Measurements from ENCODE around the gene SEL1L3.

Gene SEL1L3

DNA sequence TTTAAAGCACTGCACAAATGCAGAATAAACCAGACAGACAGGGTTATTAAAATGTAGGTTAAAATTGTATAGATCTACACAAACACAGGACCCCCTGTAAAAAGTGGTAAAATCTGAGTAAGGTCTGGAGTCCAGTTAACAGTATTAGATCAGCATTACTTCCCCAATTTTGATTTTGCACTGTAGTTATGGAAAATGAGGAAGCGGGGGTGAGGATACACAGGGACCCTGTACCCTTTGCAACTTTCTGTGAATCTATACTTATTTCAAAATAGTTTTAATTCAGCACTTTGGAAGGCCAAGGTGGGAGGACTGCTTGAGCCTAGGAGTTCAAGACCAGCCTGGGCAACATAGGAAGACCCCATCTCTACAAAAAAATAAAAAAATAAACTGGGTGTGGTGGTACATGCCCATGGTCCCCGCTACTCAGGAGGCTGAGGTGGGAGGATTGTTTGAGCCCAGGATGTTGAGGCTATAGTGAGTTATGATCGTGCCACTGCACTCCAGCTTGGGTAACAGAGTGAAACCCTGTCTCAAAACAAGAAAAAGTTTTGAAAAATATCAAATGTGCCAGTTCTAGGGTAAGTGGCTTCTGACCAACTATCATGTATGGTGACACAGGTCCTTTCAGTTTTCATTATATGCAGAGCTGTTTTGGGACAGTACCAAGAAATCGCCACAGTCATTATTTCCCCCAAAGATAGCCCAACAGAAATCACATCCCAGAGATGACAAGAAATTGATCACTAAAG lies 17.7 kb downstream of the SEL1L3 start:
- TF ChIP-seq ZFX (IDR thresholded peaks at IDR 0.05) (no peak), CTCF (conservative IDR thresholded peaks at IDR 0.05) (no peak)
- no peak overlapping the region for H3K27ac ChIP-seq

DNA sequence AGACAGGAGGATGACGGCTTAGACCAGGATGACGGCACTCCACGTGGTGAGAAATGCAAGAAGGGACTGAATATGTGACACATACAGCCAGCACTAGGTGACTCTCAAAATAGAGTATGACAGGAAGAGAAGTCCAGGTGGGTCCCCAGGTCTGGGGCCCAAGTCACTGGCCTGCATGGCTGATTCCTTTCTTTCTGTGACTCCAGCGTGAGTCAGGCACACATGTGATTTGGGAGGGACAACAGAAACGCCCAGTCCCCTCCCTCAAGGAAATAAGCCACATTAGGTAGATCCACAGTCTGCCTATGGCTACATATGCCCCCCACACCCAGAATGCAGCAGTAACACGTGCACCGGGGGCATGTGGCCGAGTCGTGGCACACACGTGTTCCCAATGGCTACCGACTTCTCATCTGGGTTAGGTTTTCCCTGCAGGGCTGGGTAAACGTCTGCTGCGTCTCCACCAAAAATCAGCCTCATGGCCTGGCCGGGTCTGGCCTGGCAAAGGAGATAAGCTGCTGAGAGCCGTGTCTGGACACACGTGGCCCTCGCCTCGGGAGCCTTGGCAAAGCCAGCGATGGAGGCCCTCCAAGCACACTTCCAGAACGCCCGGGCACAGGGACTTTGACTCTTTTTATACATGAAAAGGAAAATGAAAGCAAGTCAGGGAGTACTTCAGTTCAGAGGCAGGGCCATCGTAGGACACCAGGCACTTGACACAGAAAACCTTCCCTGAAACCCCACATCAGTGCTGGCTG lies 19.3 kb downstream of the SEL1L3 start:
- H3K27ac ChIP-seq = no peak overlapping the region
- no peak for TF ChIP-seq CTCF (conservative IDR thresholded peaks at IDR 0.05)
- no peak for TF ChIP-seq ZFX (IDR thresholded peaks at IDR 0.05)

- no peak overlapping the region for H3K27ac ChIP-seq
- TF ChIP-seq ZFX (IDR thresholded peaks at IDR 0.05) (no peak), CTCF (conservative IDR thresholded peaks at IDR 0.05) (no peak)
Measured at GRCh38 chr4:25842229-25842845, 20.5 kb downstream of the SEL1L3 start.

- TF ChIP-seq CTCF (conservative IDR thresholded peaks at IDR 0.05) (no peak), ZFX (IDR thresholded peaks at IDR 0.05) (no peak)
- no peak overlapping the region for H3K27ac ChIP-seq
Measured at GRCh38 chr4:25839687-25840086, 23.1 kb downstream of the SEL1L3 start.

DNA sequence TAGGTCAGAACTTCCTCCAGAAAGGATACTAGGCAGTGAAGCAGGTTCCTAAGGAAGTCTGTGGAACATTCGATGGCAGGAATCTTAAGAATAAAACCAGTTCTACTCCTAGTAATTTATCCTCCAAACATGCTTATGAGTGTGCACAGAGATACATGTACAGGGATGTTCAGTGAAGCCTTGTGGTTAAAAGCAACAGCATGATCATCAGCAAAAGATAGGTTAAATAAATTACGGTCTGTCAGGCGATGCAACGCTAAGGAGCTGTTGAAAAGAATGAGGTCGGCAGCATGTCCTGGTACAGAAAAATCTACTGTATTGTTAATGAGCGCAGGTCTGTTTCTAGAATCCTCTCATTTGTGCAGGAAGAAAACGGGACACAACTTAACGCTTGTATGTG lies 23.6 kb downstream of the SEL1L3 start:
- TF ChIP-seq ZFX (IDR thresholded peaks at IDR 0.05) (no peak), CTCF (conservative IDR thresholded peaks at IDR 0.05) (no peak)
- no peak overlapping the region for H3K27ac ChIP-seq

GRCh38 chr4:25838526-25838925 lies 24.3 kb downstream of the SEL1L3 start:
- TF ChIP-seq ZFX (IDR thresholded peaks at IDR 0.05) (no peak), CTCF (conservative IDR thresholded peaks at IDR 0.05) (no peak)
- no peak overlapping the region for H3K27ac ChIP-seq

DNA sequence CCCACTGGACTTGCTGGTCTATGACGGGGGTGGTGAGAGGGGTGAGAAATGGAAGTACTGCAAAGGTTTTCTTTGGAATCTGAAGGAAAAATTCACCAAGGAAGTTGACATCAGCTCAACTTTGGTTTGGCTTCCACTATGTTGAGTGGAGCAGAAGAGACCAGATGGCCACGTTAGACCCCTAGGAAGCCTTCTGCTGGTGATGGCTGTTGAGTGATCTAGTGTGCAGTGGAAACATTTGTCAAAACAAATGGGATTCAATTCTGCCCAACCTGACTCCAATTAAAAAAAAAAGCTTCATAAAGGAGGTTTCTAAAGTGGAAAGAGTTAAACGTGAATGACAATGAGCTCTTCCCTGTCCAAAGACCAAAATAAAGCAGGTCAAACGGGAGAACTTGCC lies 25.7 kb downstream of the SEL1L3 start:
- H3K27ac ChIP-seq = no peak overlapping the region
- TF ChIP-seq CTCF (conservative IDR thresholded peaks at IDR 0.05) = no peak
- TF ChIP-seq ZFX (IDR thresholded peaks at IDR 0.05) = no peak

Measured in C4-2B (cell line).